ENCODE measurements around the gene PSME2.

DNA sequence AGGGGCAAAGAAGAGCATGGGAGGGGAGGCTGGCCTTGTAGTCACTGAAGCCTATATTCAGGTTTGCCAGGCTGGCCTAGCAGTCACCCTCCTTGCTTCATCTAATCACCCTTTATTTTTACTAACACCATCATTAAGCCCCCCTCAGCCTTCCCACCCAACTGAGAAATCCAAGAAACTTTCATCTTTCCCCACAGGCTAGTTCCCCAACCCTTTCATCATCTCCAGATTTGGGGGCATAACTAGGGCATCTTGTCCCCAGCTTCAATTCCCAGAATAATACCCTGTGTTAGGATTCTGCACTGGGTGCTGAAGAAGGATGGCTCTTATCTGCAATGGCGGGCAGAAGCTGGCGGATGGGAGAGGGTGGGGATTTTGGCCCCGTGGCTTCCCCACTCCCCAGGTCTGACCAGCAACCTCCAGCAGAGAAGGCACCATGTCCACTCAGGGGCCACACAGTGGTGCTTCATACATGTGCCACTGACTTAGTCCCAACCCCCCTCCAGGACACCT lies 45.4 kb downstream of the PSME2 start:
- TF ChIP-seq, protein P1, sequence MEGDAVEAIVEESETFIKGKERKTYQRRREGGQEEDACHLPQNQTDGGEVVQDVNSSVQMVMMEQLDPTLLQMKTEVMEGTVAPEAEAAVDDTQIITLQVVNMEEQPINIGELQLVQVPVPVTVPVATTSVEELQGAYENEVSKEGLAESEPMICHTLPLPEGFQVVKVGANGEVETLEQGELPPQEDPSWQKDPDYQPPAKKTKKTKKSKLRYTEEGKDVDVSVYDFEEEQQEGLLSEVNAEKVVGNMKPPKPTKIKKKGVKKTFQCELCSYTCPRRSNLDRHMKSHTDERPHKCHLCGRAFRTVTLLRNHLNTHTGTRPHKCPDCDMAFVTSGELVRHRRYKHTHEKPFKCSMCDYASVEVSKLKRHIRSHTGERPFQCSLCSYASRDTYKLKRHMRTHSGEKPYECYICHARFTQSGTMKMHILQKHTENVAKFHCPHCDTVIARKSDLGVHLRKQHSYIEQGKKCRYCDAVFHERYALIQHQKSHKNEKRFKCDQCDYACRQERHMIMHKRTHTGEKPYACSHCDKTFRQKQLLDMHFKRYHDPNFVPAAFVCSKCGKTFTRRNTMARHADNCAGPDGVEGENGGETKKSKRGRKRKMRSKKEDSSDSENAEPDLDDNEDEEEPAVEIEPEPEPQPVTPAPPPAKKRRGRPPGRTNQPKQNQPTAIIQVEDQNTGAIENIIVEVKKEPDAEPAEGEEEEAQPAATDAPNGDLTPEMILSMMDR (conservative IDR thresholded peaks at IDR 0.05 in 1 of 2, IDR thresholded peaks at IDR 0.05 in 1 of 2; ENCODE audit: extremely low read depth in 1 of 2, insufficient read depth in 1 of 2, low read depth in 1 of 2, low read length in 2 of 2), result no peak
- no peak for TF ChIP-seq EZH2 (IDR thresholded peaks at IDR 0.05; ENCODE audit: borderline replicate concordance, low read length)

Data from mammary epithelial cell (primary cell).